Amniotic stem cell (primary cell): Measurements from ENCODE around the gene CHCHD6.

Source experiments
- DNase-seq: peaks from one replicate; lab custom pipeline; 2025; lab: John Stamatoyannopoulos, UW

The CHCHD6 gene

GRCh38 chr3:126959921-126960603 is 256.0 kb downstream of the CHCHD6 start:
- DNase-seq = peak; percentile 51

- DNase-seq = no peak
Measured at GRCh38 chr3:126960604-126960995, 256.6 kb downstream of the CHCHD6 start.

GRCh38 chr3:126961191-126961790 is 257.3 kb downstream of the CHCHD6 start:
- no peak for DNase-seq

- no peak for DNase-seq
Measured at GRCh38 chr3:126961791-126962461, 257.9 kb downstream of the CHCHD6 start.

- DNase-seq = no peak
Measured at GRCh38 chr3:126962756-126963155, 258.7 kb downstream of the CHCHD6 start.

GRCh38 chr3:126963261-126964190 is 259.5 kb downstream of the CHCHD6 start:
- DNase-seq = no peak

GRCh38 chr3:126964261-126964660 is 260.2 kb downstream of the CHCHD6 start:
- DNase-seq = no peak

GRCh38 chr3:126964950-126965349 is 260.9 kb downstream of the CHCHD6 start:
- no peak for DNase-seq

- no peak for DNase-seq
Measured at GRCh38 chr3:126965526-126966080, 261.6 kb downstream of the CHCHD6 start.

GRCh38 chr3:126967386-126967785 is 263.3 kb downstream of the CHCHD6 start:
- no peak for DNase-seq

GRCh38 chr3:126968391-126969390 is 264.7 kb downstream of the CHCHD6 start:
- no peak for DNase-seq

GRCh38 chr3:126969586-126969985 is 265.5 kb downstream of the CHCHD6 start:
- DNase-seq = no peak

- DNase-seq = no peak
Measured at GRCh38 chr3:126970101-126970500, 266.1 kb downstream of the CHCHD6 start.

GRCh38 chr3:126970921-126971320 is 266.9 kb downstream of the CHCHD6 start:
- no peak for DNase-seq

GRCh38 chr3:126971891-126972351 is 267.9 kb downstream of the CHCHD6 start:
- DNase-seq = no peak

GRCh38 chr3:126972866-126973265 is 268.8 kb downstream of the CHCHD6 start:
- DNase-seq = no peak

- no peak for DNase-seq
Measured at GRCh38 chr3:126973814-126974213, 269.8 kb downstream of the CHCHD6 start.

- no peak for DNase-seq
Measured at GRCh38 chr3:126974756-126975155, 270.7 kb downstream of the CHCHD6 start.

- no peak for DNase-seq
Measured at GRCh38 chr3:126976906-126977305, 272.9 kb downstream of the CHCHD6 start.

GRCh38 chr3:126977821-126978220 is 273.8 kb downstream of the CHCHD6 start:
- no peak for DNase-seq

- DNase-seq = no peak
Measured at GRCh38 chr3:126978291-126978690, 274.3 kb downstream of the CHCHD6 start.
